Muscle of leg (tissue), 16 donors: ENCODE results near the gene TMED10. TPM values are rescaled to one million over a fixed set of nuclear protein-coding genes. Genes with fewer than 3 reads are reported as not detected.

Experiments used
- DNase-seq: peaks from one replicate; pipeline ENCODE4 v3.0.0; 2013
- H3K27ac ChIP-seq: one replicate; pipeline ENCODE4 v1.5.1; 2013; ENCODE audit warnings: mild to moderate bottlenecking, low read length, control low read depth
- H3K27me3 ChIP-seq: one replicate; pipeline ENCODE4 v1.6.1; 2013; ENCODE audit warnings: low read length; ENCODE audit not compliant: control insufficient read depth, insufficient read depth
- H3K36me3 ChIP-seq: one replicate; pipeline ENCODE4 v1.6.1; 2013; ENCODE audit warnings: low read length; ENCODE audit not compliant: control insufficient read depth, insufficient read depth
- H3K4me1 ChIP-seq: one replicate; pipeline ENCODE4 v1.6.1; 2013; ENCODE audit warnings: low read length; ENCODE audit not compliant: control insufficient read depth, insufficient read depth
- H3K4me3 ChIP-seq: one replicate; pipeline ENCODE4 v1.5.1; 2013; ENCODE audit warnings: low read length, control low read depth
- H3K9me3 ChIP-seq: replicated peaks from 2 replicates; pipeline ENCODE4 v1.6.1; 2013; ENCODE audit warnings: low read depth, low read length; ENCODE audit not compliant: control insufficient read depth
- WGBS: methylation state at CpG from one replicate; pipeline ENCODE4 v1.1.5; 2013; ENCODE audit warnings: missing lambda C conversion rate; ENCODE audit not compliant: insufficient coverage; 5-methylcytosine and 5-hydroxymethylcytosine counted together
- long read RNA-seq, 11 donors: transcript quantifications; one replicate each; lab custom pipeline, GENCODE V29; 2026
- polyA plus RNA-seq, 8 donors: library from polyadenylated mRNA; unstranded; fragments of 120-200 nt; gene quantifications; one replicate each; pipeline versions ENCODE4 v1.2.1 to v1.2.3, GENCODE V29; 2013; ENCODE audit warnings: inconsistent platforms in 1 of 8, low replicate concordance in 1 of 8; ENCODE audit not compliant: insufficient read length in 8 of 8, insufficient read depth in 1 of 8
- total RNA-seq: library from RNA; stranded (reverse); fragments of 120-200 nt; gene quantifications from one replicate; pipeline ENCODE4 v1.2.4, GENCODE V29; 2013

The TMED10 gene
- 180 TPM for total RNA-seq
- 100 to 1,000 TPM; 100 to 146 (median 122) TPM for polyA plus RNA-seq
- long read RNA-seq, donor 1, full-length matches to known transcripts, result 31 of 31 reads
- long read RNA-seq, donor 1, partial matches to known transcripts, result 0 of 31 reads
- long read RNA-seq, donor 1, other reads (novel, unspliced or antisense), result 0 of 31 reads
- long read RNA-seq, donor 2, full-length matches to known transcripts, result 6 of 6 reads
- long read RNA-seq, donor 2, partial matches to known transcripts, result 0 of 6 reads
- long read RNA-seq, donor 2, other reads (novel, unspliced or antisense), result 0 of 6 reads
- long read RNA-seq, donor 3, full-length matches to known transcripts, result 58 of 71 reads
- long read RNA-seq, donor 3, partial matches to known transcripts, result 13 of 71 reads
- long read RNA-seq, donor 3, other reads (novel, unspliced or antisense), result 0 of 71 reads
- long read RNA-seq, donor 4, full-length matches to known transcripts, result 35 of 35 reads
- long read RNA-seq, donor 4, partial matches to known transcripts, result 0 of 35 reads
- long read RNA-seq, donor 4, other reads (novel, unspliced or antisense), result 0 of 35 reads
- long read RNA-seq, donor 5, full-length matches to known transcripts, result 149 of 149 reads
- long read RNA-seq, donor 5, partial matches to known transcripts, result 0 of 149 reads
- long read RNA-seq, donor 5, other reads (novel, unspliced or antisense), result 0 of 149 reads
- long read RNA-seq, donor 6, full-length matches to known transcripts, result 68 of 78 reads
- long read RNA-seq, donor 6, partial matches to known transcripts, result 10 of 78 reads
- long read RNA-seq, donor 6, other reads (novel, unspliced or antisense), result 0 of 78 reads
- long read RNA-seq, donor 7, full-length matches to known transcripts, result 77 of 83 reads
- long read RNA-seq, donor 7, partial matches to known transcripts, result 6 of 83 reads
- long read RNA-seq, donor 7, other reads (novel, unspliced or antisense), result 0 of 83 reads
- long read RNA-seq, donor 8, full-length matches to known transcripts, result 43 of 43 reads
- long read RNA-seq, donor 8, partial matches to known transcripts, result 0 of 43 reads
- long read RNA-seq, donor 8, other reads (novel, unspliced or antisense), result 0 of 43 reads
- long read RNA-seq, donor 9, full-length matches to known transcripts, result 49 of 49 reads
- long read RNA-seq, donor 9, partial matches to known transcripts, result 0 of 49 reads
- long read RNA-seq, donor 9, other reads (novel, unspliced or antisense), result 0 of 49 reads
- long read RNA-seq, donor 10, full-length matches to known transcripts, result 83 of 99 reads
- long read RNA-seq, donor 10, partial matches to known transcripts, result 16 of 99 reads
- long read RNA-seq, donor 10, other reads (novel, unspliced or antisense), result 0 of 99 reads
- long read RNA-seq, donor 11, full-length matches to known transcripts, result 49 of 49 reads
- long read RNA-seq, donor 11, partial matches to known transcripts, result 0 of 49 reads
- long read RNA-seq, donor 11, other reads (novel, unspliced or antisense), result 0 of 49 reads

GRCh38 chr14:75176142-75176820, at the start of gene TMED10:
Gene TMED10 (minus strand): TSS chr14:75176612. CDS start chr14:75176579, 33 bp downstream.
- H3K9me3 ChIP-seq, result no peaks in the 10 kb centered on the region
- DNase-seq, result peak; percentile 94
- peaks cover 3% of the 10 kb centered on the region for H3K4me1 ChIP-seq
- no peaks in the 10 kb centered on the region for H3K27me3 ChIP-seq
- peak within 1 kb of the TSS; percentile 99 for H3K27ac ChIP-seq
- WGBS, result under 1% methylated on average over 44 of the region's 49 CpGs
- no peaks in the 10 kb centered on the region for H3K36me3 ChIP-seq
- peak within 1 kb of the TSS; percentile 95 for H3K4me3 ChIP-seq

- Histone ChIP-seq H3K4me1 (peaks cover 7% of the 10 kb centered on the region), H3K36me3 (no peaks in the 10 kb centered on the region), H3K9me3 (no peaks in the 10 kb centered on the region), H3K4me3 (no peak overlapping the region), H3K27me3 (no peaks in the 10 kb centered on the region), H3K27ac (no peak overlapping the region)
- DNase-seq, result no peak
- WGBS, result no CpG with 5 or more reads among the region's 2 CpGs
Observed at GRCh38 chr14:75224561-75224960, 48.1 kb upstream of the TMED10 start.

- no peak overlapping the region for H3K27ac ChIP-seq
- WGBS, result 18% methylated on average over 3 of the region's 4 CpGs
- no peak overlapping the region for H3K4me3 ChIP-seq
- no peaks in the 10 kb centered on the region for H3K36me3 ChIP-seq
- H3K4me1 ChIP-seq, result peaks cover 7% of the 10 kb centered on the region
- H3K27me3 ChIP-seq, result no peaks in the 10 kb centered on the region
- peak; percentile 78 for DNase-seq
- H3K9me3 ChIP-seq, result no peaks in the 10 kb centered on the region
Observed at GRCh38 chr14:75223664-75224154, 47.3 kb upstream of the TMED10 start.

- Histone ChIP-seq H3K4me1 (peaks cover 7% of the 10 kb centered on the region), H3K27me3 (no peaks in the 10 kb centered on the region), H3K27ac (no peak overlapping the region), H3K9me3 (no peaks in the 10 kb centered on the region), H3K36me3 (no peaks in the 10 kb centered on the region), H3K4me3 (no peak overlapping the region)
- 67% methylated on average over 5 of the region's 12 CpGs for WGBS
- peak; percentile 50 for DNase-seq
Observed at GRCh38 chr14:75222208-75222701, 45.8 kb upstream of the TMED10 start.

- DNase-seq, result no peak
- H3K27me3 ChIP-seq, result no peaks in the 10 kb centered on the region
- no peak overlapping the region for H3K4me3 ChIP-seq
- H3K27ac ChIP-seq, result no peak overlapping the region
- no peaks in the 10 kb centered on the region for H3K9me3 ChIP-seq
- no peaks in the 10 kb centered on the region for H3K36me3 ChIP-seq
- 43% methylated on average over 1 of the region's 2 CpGs for WGBS
- H3K4me1 ChIP-seq, result peaks cover 7% of the 10 kb centered on the region
Observed at GRCh38 chr14:75221797-75222196, 45.4 kb upstream of the TMED10 start.

- Histone ChIP-seq H3K27me3 (no peaks in the 10 kb centered on the region), H3K36me3 (no peaks in the 10 kb centered on the region), H3K27ac (no peak overlapping the region), H3K4me3 (no peak overlapping the region), H3K4me1 (peaks cover 7% of the 10 kb centered on the region), H3K9me3 (no peaks in the 10 kb centered on the region)
- peak; percentile 19 for DNase-seq
- 75% methylated on average over 4 of the region's 9 CpGs for WGBS
Observed at GRCh38 chr14:75220156-75220555, 43.7 kb upstream of the TMED10 start.

GRCh38 chr14:75217508-75218206, 41.2 kb upstream of the TMED10 start:
- Histone ChIP-seq H3K9me3 (no peaks in the 10 kb centered on the region), H3K36me3 (no peaks in the 10 kb centered on the region), H3K27me3 (no peaks in the 10 kb centered on the region), H3K4me3 (no peak overlapping the region), H3K4me1 (no peaks in the 10 kb centered on the region), H3K27ac (no peak overlapping the region)
- no peak for DNase-seq
- 55% methylated on average over 1 of the region's 4 CpGs for WGBS

- WGBS, result 94% methylated on average over 2 of the region's 6 CpGs
- H3K27ac ChIP-seq, result no peak overlapping the region
- no peaks in the 10 kb centered on the region for H3K36me3 ChIP-seq
- no peak for DNase-seq
- no peaks in the 10 kb centered on the region for H3K27me3 ChIP-seq
- no peaks in the 10 kb centered on the region for H3K4me1 ChIP-seq
- H3K4me3 ChIP-seq, result no peak overlapping the region
- no peaks in the 10 kb centered on the region for H3K9me3 ChIP-seq
Observed at GRCh38 chr14:75216427-75217006, 40.1 kb upstream of the TMED10 start.
